GM18868 (cell line): ENCODE data around the gene B3GNT4.
A peak's percentile ranks its signal among the peaks of the same experiment; 100 is the strongest.
"Not testable (repeated sequence)": the region's sequence is repeated elsewhere in the genome, so short reads cannot be mapped to it uniquely, and the experiment has no call there.

Experiments used
- ATAC-seq: cut with Tn5 transposase; IDR thresholded peaks from one replicate; pipeline ENCODE4 v1.9.1; 2021; ENCODE audit warnings: mild to moderate bottlenecking, moderate library complexity; ENCODE audit not compliant: unreplicated experiment

B3GNT4 gene

DNA sequence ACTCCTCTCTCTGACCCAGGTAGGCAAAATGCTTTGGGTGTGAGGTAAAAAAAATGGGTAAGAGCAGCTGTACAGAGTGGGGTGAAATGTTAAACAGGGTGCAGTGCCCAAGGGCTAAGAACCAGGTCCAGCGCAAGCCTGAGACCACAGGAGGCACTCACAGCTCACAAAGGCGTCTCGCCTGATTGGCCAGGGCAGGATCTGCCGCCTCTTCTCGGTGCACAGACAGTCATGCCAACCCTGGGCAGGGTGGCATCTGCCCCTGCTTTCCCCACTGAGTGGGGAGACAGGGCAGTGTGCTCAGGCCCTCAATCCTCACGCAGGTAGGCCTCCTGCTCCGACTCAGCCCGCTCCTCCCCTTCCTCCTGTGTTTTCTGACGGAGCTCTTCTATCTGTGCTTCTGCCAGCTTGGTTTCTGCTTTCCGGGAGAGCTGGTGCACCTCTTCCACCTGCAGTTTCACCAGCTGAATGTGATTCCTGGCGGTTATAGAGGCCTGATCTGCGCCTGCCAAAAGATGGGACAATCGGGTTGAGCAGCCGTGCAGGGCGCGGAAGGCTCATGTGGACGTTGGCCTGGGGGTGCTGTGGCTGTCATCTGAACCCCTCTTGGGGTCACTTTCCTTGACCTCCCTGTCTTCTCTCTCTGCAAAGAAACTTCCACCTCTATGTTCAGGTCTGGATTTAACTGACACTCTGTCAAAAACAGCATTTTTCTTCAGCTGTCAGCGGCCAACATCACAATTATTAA is 4.7 kb downstream of the B3GNT4 start:
- ATAC-seq, result no peak

- no peak for ATAC-seq
These were observed 12.3 kb downstream of the B3GNT4 start for GRCh38 chr12:122215771-122216170.

GRCh38 chr12:122216445-122216844 is 12.9 kb downstream of the B3GNT4 start:
- no peak for ATAC-seq

DNA sequence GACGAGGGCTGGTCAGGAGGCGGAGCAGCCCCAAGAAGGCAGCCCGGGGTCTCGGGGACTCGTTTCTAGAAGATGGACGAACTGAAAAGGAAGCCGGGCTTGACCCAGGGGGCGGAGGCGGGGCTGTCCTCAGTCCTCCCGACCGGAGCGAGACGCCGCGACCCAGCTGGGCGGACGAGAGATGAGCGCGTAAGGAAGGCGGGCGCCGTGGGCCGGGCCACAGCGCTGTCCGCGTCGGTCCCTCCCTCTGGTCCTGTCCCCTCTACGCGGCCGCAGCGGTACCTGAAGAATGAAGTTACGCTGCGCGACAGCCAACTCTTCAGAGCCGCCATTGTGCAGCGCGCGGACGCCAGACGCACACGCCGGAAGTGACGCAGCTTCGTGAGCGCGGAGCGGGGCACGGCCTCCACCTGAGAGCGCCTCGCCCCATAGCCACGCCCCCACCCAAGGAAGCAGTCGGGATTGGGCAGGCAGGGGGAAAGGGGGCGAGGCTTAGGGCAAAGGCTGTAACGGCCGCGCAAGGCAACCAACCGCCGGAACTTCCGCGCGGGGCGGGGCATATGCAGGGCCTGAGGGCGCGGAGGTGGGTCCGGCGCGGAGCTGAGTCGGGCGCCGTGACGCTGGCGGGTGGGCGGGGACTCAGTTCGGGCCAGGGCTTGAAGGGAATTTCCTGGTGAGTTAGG is 22.3 kb downstream of the B3GNT4 start, which contains the start of gene DIABLO:
Gene DIABLO, minus strand, starts transcription at position 370 of the 683 bp plus-strand sequence. Its CDS starts 38 bp downstream, at position 332.
- peak; percentile 90 for ATAC-seq

DNA sequence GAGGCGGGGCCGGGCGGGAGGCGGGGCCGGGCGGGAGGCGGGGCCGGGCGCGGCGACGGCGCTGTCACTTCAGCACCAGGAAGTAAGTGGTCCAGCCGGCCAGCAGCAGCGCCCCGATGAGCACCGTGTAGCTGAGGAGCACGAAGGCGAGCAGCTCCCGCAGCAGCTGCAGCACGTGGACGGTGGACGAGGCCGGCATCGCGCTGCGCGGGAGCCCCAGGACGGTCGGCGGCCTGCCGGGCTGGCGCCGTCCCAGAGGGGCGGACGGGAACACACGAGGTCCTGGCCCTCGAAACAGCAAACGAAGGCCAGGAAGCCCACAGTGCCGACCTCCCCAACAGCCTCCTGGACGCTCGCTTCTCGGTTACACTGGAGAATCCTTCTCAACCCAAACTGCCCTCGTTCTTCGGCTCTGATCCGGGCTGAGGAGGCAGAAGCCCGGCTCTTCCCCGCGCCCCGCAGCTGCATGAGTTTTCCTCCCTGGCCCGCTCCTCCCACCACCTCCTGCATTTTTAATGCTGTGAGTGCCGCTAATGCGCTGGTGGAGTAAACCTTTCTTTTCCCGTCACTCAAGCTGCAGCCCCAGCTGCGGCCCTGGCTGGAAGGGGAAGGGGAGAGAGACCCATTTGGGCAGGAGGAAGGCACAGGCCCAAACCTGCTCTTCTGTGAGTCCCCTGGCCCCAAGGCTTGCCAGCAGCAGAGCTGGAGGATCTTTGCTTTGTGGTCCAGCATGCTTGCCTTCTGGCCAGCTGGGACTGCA is 23.0 kb downstream of the B3GNT4 start:
- ATAC-seq, result no peak

GRCh38 chr12:122227341-122227740 is 23.8 kb downstream of the B3GNT4 start:
- no peak for ATAC-seq

DNA sequence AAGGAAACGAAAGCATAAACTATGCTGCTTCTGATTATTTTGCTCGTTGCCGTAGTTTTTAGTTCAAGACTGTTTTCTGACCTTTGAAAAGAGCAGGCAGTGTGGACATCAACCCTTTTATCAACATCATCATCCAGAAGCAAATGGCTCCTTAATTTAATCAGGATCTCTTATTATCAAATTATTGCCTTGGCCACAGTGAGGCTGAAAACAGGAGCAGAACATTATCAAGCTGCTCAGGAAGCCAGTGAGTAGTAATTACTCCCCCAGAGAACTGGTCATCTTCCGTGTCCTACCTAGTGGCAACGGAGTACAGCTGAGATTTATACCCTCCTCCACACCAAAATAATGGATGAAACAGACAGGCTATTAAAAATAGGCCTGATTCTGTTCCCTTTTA is 24.6 kb downstream of the B3GNT4 start:
- ATAC-seq, result no peak

DNA sequence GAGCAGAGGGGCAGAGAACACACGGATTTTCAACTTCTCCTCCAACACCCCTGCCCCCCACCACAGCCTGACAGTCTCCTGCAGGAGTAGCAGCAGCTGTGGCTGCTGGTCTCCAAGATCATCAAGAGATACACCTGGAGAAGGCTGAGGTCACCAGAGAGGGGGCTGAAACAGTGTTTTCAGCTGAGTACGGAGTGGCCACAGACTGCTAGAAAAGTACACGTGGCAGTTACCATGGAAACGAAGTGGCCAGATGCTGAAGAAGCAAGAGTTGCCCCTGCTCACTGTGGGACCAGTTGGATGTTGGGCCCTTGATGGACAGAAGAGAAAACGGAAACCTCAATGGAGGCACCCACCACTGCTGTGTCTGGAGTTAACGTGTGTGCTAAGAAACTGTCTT is 27.3 kb downstream of the B3GNT4 start:
- no peak for ATAC-seq

- no peak for ATAC-seq
These were observed 29.2 kb downstream of the B3GNT4 start for GRCh38 chr12:122232691-122233090.

DNA sequence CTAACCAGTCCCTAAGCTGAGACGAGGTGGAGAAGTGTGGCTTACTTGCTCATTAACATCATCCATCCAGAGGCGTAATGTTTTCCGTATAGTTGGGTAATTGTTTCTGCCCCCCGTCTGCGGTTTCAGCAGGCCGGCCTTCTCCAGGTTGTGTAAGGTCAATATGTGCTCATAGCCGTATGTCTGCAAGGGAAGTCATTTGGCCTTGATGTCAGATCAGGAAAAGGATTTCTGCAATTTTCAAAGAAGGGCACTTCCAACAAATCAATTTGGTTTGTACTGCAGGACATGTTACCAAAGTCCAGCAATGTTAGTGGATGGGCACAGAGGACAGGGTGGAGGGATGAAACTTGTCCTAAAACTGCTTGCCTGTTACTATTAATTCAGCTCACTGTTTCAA is 32.2 kb downstream of the B3GNT4 start:
- no peak for ATAC-seq

GRCh38 chr12:122238861-122239260 is 35.4 kb downstream of the B3GNT4 start:
- no peak for ATAC-seq

DNA sequence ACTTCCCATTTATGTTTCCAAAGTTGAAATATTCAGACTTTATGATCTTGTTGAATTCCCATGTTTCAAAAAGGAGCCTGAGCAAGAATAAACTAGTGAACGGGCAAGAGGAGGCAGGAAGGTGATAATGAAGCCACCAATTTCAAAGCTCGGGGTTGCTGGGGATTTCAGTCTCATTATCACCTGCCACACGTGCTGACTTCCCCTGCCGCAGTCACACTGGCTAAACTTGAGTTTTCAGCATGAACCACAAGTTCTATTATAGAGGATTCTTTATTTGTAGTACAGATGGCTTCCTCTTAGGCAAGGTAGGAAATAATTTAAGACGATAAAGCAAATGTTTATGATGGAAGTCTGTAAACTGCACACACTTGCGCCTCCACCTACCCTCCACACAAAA is 40.5 kb downstream of the B3GNT4 start:
- no peak for ATAC-seq

DNA sequence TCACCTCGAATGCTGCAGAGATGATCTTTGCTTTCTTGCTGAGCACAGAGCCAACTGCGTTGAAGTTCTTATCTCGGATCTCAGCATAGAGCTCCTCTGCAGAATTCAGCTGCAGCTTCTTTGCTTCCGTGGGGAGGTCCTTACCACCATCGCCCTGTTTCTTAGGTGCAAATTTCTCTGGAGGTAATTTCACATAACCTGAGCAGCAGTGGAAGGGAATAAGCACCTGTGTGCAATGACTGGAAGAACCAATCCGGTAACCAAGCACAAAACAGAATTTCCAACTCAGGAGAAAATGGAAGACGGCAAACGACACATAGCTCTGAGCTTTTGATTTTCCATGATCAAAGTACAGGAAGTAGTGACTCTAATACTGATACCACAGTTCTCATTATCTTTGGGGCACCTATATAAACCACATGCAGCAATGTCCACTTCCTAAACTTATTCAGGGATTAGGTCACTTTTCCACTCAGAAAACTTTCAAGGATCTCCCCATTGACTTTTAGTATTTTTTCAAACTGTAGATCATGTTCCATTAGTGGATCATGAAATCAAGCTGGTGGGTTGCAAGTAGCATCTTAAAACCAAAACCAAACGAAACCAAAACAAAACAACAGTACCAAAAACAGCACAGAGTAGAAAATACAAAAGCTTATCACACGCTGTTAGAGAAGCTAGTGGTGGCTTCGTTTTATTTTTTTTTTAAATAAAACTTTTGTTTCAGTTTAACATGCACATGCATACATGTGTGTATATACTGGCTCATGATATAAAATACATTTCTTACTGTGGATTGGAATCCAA is 41.3 kb downstream of the B3GNT4 start:
- no peak for ATAC-seq

- ATAC-seq, result no peak
These were observed 42.0 kb downstream of the B3GNT4 start for GRCh38 chr12:122245553-122245952.

DNA sequence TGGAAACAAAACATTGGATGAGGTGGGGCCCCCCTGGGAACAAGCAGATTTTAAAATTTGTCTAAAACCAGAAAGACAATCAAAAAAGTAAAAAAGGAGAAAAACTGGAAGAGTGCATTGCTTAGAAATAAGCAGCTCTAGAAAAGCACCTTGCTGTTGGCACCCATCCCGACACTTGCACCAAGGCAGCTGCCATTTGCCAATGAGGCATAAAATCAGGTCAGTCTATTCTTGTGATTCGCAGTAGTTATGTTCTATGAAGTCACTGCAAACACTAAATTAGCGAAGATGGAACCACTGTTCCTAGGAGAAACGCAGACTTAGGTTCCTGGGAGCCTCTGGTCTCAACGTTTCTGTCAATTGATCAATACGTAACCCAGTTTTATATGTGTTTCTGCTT is 46.5 kb downstream of the B3GNT4 start:
- ATAC-seq, result no peak

GRCh38 chr12:122250536-122250935 is 47.0 kb downstream of the B3GNT4 start:
- no peak for ATAC-seq

DNA sequence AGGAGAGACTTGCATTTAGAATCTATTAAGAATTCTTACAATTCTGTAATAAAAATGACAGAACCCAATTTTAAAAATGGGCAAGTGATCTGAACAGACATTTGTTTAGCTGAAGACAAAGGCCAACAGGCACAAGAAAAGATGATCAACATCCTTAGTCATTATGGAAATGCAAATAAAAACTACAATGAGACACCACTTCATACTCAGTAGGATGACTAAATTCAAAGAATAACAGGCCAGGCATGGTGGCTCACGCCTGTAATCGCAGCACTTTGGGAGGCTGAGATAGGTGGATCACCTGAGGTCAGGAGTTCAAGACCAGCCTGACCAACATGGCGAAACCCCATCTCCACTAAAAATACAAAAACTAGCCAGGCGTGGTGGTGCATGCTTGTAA is 55.0 kb downstream of the B3GNT4 start:
- ATAC-seq, result not testable (repeated sequence)
